ENCODE measurements around the gene GOLGA8B.

GRCh38 chr15:34619151-34619550 is 35.7 kb upstream of the GOLGA8B start:
- TF ChIP-seq, protein P1, sequence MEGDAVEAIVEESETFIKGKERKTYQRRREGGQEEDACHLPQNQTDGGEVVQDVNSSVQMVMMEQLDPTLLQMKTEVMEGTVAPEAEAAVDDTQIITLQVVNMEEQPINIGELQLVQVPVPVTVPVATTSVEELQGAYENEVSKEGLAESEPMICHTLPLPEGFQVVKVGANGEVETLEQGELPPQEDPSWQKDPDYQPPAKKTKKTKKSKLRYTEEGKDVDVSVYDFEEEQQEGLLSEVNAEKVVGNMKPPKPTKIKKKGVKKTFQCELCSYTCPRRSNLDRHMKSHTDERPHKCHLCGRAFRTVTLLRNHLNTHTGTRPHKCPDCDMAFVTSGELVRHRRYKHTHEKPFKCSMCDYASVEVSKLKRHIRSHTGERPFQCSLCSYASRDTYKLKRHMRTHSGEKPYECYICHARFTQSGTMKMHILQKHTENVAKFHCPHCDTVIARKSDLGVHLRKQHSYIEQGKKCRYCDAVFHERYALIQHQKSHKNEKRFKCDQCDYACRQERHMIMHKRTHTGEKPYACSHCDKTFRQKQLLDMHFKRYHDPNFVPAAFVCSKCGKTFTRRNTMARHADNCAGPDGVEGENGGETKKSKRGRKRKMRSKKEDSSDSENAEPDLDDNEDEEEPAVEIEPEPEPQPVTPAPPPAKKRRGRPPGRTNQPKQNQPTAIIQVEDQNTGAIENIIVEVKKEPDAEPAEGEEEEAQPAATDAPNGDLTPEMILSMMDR (IDR thresholded peaks at IDR 0.05), result no peak
- TF ChIP-seq POLR2A (IDR thresholded peaks at IDR 0.05), result no peak
- TF ChIP-seq EP300 (IDR thresholded peaks at IDR 0.05), result no peak
